Ishikawa (cell line): ENCODE data around the gene MAP4K4.

Experiments
- CEBPB ChIP-seq: IDR thresholded peaks from 2 replicates; pipeline ENCODE4 v1.6.1; 2012
- CREB1 ChIP-seq: IDR thresholded peaks from 2 replicates; pipeline ENCODE4 v1.6.1; 2012; ENCODE audit warnings: low read depth
- EGR1 ChIP-seq: IDR thresholded peaks from 2 replicates; pipeline ENCODE4 v1.6.1; 2012
- EP300 ChIP-seq: IDR thresholded peaks from 2 replicates; pipeline ENCODE4 v1.6.1; 2012; ENCODE audit warnings: borderline replicate concordance
- FOXM1 ChIP-seq: IDR thresholded peaks from 2 replicates; pipeline ENCODE4 v1.6.1; 2012; ENCODE audit warnings: low read depth, borderline replicate concordance
- MAX ChIP-seq: IDR thresholded peaks from 2 replicates; pipeline ENCODE4 v1.6.1; 2012
- NFIC ChIP-seq: IDR thresholded peaks from 2 replicates; pipeline ENCODE4 v1.6.1; 2012
- RAD21 ChIP-seq: IDR thresholded peaks from 2 replicates; pipeline ENCODE4 v1.6.1; 2012; ENCODE audit warnings: low read depth
- REST ChIP-seq: IDR thresholded peaks from 2 replicates; pipeline ENCODE4 v1.6.1; 2012; ENCODE audit warnings: low read depth, mild to moderate bottlenecking
- TAF1 ChIP-seq: IDR thresholded peaks from 2 replicates; pipeline ENCODE4 v1.6.1; 2012; ENCODE audit warnings: low read depth, mild to moderate bottlenecking
- TCF12 ChIP-seq: IDR thresholded peaks from 2 replicates; pipeline ENCODE4 v1.6.1; 2012; ENCODE audit warnings: low read depth
- TEAD4 ChIP-seq: IDR thresholded peaks from 2 replicates; pipeline ENCODE4 v1.6.1; 2012
- USF1 ChIP-seq: IDR thresholded peaks from 2 replicates; pipeline ENCODE4 v1.6.1; 2012
- YY1 ChIP-seq: IDR thresholded peaks from 2 replicates; pipeline ENCODE4 v1.6.1; 2012; ENCODE audit warnings: low read depth
- ZBTB7A ChIP-seq: IDR thresholded peaks from 2 replicates; pipeline ENCODE4 v1.6.1; 2012; ENCODE audit warnings: low read depth

Gene MAP4K4

DNA sequence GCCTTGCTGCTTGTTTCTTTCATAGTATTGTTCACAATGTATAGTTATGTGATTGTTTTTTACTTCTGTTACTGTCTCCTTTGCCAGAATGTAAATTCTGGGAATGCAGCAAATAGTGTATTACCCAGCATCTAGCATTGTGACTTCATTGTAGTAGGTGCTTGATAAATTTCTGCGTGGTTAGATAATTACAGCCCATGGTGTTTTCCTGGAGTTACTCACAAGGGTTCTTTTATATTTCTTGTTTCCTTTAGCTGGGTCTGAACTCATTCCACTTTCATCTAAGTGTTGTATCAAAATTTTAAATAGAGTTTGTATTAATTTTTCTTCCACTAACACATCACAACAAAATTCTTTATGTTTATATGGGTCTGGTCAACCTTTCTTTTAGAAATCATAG is 132.6 kb downstream of the MAP4K4 start:
- TF ChIP-seq USF1, result no peak
- no peak for TF ChIP-seq REST

DNA sequence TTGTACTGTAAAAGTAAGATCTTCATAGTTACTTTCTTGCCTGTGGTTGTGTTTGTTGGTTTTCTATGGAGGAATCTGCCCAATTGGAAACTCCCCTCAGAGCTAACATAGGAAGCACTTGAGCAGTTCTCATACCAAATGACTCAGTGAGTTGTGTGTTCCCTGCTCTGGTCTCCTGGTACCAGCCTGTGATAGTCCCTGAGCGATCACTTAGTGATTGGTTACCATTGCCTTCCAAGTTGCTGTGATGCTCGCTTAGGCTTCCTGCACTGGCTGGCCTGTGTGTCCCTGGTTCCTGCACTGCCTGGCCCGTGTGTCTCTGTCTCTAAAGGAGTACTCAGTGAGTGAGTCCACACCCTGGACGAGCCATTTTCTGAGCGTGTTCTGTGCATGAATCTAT is 133.0 kb downstream of the MAP4K4 start:
- no peak for TF ChIP-seq YY1
- TF ChIP-seq TEAD4, result no peak
- no peak for TF ChIP-seq CREB1
- TF ChIP-seq REST, result no peak
- TF ChIP-seq MAX, result no peak

- no peak for TF ChIP-seq NFIC
- TF ChIP-seq RAD21, result peak; percentile 57
- no peak for TF ChIP-seq TCF12
Measured at GRCh38 chr2:101831351-101831865, 133.9 kb downstream of the MAP4K4 start.

GRCh38 chr2:101832114-101832513 is 134.6 kb downstream of the MAP4K4 start:
- TF ChIP-seq TEAD4, result no peak
- no peak for TF ChIP-seq CEBPB
- TF ChIP-seq NFIC, result no peak
- TF ChIP-seq YY1, result no peak
- TF ChIP-seq EP300, result no peak
- peak; percentile 4; the same call in 1 of the 2 replicates for TF ChIP-seq RAD21
- TF ChIP-seq CREB1, result no peak
- TF ChIP-seq REST, result no peak

DNA sequence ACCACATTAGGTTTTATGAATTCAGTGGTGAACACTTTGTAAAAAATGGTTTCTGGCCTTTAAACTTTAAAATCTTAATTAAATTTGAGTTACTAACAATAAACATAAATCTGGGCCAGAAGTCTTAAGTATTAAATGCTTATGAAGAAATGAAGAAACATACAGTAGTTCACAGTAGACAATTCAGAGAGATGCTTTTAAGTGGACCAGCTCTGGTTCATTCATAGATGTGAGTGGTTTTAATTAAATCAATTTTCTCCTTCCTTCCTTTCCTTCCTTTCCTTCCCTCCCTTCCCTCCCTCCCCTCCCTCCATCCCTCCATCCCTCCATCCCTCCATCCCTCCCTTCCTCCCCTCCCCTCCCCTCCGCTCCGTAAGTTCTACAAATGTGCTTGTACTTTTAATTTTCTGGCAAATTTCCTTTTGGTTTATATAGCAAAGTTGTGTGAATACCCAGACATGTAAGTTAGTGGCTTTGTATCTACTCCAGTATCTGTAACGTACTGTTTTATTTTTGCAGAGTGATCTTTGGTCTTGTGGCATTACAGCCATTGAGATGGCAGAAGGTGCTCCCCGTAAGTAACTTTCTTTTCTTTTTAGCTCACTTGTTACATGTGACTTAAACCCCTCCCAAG is 136.5 kb downstream of the MAP4K4 start:
- no peak for TF ChIP-seq USF1
- no peak for TF ChIP-seq EP300
- no peak for TF ChIP-seq REST
- TF ChIP-seq EGR1, result no peak
- no peak for TF ChIP-seq TEAD4
- no peak for TF ChIP-seq RAD21
- TF ChIP-seq NFIC, result no peak
- no peak for TF ChIP-seq YY1
- no peak for TF ChIP-seq CEBPB
- no peak for TF ChIP-seq CREB1
- TF ChIP-seq ZBTB7A, result no peak
- no peak for TF ChIP-seq TAF1
- no peak for TF ChIP-seq FOXM1
